ENCODE measurements around the gene P2RX5.
A peak's percentile ranks its signal among the peaks of the same experiment; 100 is the strongest.

The P2RX5 gene

GRCh38 chr17:3657874-3658783 lies 37.8 kb downstream of the P2RX5 start:
- no peak overlapping the region for H3K4me3 ChIP-seq (ENCODE audit: low read depth, low read length)

GRCh38 chr17:3657588-3657869 lies 38.4 kb downstream of the P2RX5 start:
- no peak overlapping the region for H3K4me3 ChIP-seq (ENCODE audit: low read depth, low read length)

DNA sequence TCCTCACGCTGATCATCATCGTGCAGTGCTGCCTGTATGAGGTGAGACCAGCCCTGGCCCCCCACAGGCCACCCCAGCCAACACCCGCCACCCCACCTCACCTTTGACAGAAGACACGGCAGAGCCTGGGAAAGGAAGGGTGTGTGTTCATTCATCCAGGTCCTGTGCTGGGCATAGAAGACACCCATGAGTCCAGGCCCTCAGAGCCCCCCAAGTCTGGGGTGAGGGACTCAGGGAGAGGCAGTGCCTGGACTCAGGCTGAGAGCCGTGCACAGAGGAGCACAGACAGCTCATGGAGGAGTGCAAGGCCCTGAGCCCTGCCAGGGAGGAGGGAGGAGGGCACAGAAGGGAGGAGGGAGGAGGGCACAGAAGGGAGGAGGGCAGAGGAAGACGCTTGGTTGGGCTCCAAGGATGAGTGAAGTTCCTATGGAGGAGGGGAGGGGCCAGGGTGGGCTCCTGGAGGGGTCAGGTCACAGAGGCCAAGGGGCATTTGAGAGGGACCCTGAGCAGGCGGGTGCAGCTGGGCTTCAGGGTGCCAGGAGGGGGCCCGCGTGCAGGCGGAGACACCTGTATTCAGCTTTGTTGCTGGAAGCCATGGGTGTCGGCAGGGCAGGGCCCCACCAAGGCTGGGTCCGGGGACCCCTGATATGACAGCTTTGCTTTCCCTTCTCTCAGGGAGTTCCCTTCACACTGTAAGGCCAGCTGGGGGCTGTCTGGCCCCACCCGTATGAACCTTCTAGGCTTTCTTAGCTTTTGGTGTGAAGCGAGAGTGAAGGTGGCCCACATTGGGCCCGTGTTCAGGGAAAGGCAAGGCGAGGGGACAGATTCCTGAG lies 39.0 kb downstream of the P2RX5 start:
- no peak overlapping the region for H3K4me3 ChIP-seq (ENCODE audit: low read depth, low read length)

GRCh38 chr17:3656353-3656752 lies 39.6 kb downstream of the P2RX5 start:
- H3K4me3 ChIP-seq (ENCODE audit: low read depth, low read length), result no peak overlapping the region

- no peak overlapping the region for H3K4me3 ChIP-seq (ENCODE audit: low read depth, low read length)
These were observed 40.2 kb downstream of the P2RX5 start for GRCh38 chr17:3655766-3656165.

DNA sequence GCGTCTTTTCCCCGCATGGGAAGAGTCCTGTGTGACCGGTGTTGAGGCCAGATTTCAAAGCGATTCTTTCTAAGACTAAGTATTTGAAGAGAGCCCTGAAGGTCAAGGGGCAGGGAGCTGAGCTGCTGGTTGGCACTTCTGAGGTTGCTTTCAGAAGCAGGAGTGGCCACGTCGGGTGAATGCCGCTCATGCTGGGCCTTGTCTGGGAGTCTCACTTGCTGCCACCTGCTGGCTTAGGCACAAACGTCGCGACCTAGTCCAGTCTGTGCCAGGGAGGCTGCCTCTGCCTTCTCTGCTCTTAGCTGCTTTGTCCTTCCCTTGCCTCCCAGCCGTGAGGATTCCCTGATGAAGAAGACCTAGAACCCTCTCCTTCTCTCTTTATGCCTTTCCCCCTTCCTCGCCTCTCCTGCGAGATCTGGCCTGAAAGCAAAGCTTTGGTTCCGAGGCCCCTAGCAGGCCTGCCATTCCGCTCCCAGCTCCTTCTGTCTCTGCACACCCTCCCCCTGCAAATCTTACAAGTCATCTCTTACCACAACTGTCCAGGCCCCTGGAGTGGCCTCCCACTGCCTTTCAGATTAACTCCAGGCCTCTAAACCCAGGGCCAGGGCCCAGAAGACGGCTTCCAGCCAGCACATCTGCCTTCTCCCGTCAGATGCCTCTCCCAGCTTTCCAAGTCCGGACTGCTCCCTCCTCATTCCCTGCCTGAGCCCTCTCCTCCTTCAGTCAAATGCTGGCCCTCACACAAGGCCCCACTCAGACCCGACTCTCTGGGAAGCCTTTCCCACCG lies 48.0 kb downstream of the P2RX5 start:
- no peak overlapping the region for H3K4me3 ChIP-seq (ENCODE audit: low read depth, low read length)

- no peak overlapping the region for H3K4me3 ChIP-seq (ENCODE audit: low read depth, low read length)
These were observed 48.7 kb downstream of the P2RX5 start for GRCh38 chr17:3647251-3647650.

- H3K4me3 ChIP-seq (ENCODE audit: low read depth, low read length), result no peak overlapping the region
These were observed 50.6 kb downstream of the P2RX5 start for GRCh38 chr17:3645310-3645709.

DNA sequence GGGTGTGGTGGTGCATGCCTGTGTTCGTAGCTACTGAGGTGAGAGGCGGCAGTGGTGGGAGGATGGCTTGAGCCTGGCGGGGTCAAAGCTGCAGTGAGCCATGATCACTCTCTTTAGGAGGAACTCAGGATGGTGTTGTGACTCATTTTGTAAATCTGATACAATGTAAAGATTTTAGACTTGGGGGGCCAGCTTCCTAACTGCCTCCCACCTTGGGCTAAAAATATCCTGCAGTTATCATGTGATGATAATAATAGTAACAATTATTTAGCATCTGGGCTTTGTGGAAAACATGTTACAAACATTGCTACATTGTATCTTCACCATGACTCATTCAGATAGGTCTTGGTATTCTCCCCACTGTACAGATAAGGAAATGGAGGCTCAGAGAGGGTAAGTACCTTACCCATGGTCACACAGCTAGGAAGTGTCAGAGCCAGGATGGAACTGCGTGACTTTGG lies 52.0 kb downstream of the P2RX5 start:
- no peak overlapping the region for H3K4me3 ChIP-seq (ENCODE audit: low read depth, low read length)

- no peak overlapping the region for H3K4me3 ChIP-seq (ENCODE audit: low read depth, low read length)
These were observed 54.1 kb downstream of the P2RX5 start for GRCh38 chr17:3641717-3642486.

- H3K4me3 ChIP-seq (ENCODE audit: low read depth, low read length), result no peak overlapping the region
These were observed 54.9 kb downstream of the P2RX5 start for GRCh38 chr17:3641014-3641413.

DNA sequence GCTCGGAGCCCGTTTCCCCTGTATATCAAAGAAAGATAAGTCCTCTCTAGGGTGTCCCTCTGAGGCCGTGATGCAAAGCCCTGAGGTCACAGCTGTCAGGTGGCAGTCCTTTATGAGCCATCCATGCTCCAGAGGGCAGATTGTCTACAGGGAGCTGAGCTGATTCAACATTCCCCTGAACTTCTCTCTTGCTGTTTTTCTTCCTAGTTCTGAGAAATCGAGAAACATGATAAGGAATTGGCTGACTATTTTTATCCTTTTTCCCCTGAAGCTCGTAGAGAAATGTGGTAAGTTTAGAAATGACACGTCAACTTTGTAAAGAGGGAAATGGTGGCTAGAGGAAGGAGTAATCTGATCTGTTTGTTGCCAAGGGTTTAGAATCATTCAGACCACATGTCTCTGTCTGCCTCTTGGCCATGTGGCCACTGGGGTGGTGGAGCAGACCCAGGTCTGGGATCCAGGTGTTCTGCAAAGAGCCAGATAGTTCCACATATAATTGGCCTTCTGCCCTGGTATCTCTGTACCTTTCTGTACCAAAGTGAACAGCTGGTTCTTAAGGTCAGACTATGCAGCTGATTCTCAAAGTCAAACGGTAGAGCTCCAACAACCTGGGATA lies 55.9 kb downstream of the P2RX5 start:
- H3K4me3 ChIP-seq (ENCODE audit: low read depth, low read length), result no peak overlapping the region

- H3K4me3 ChIP-seq (ENCODE audit: low read depth, low read length), result peak overlapping the region; percentile 84
These were observed 59.0 kb downstream of the P2RX5 start for GRCh38 chr17:3636908-3637373.

DNA sequence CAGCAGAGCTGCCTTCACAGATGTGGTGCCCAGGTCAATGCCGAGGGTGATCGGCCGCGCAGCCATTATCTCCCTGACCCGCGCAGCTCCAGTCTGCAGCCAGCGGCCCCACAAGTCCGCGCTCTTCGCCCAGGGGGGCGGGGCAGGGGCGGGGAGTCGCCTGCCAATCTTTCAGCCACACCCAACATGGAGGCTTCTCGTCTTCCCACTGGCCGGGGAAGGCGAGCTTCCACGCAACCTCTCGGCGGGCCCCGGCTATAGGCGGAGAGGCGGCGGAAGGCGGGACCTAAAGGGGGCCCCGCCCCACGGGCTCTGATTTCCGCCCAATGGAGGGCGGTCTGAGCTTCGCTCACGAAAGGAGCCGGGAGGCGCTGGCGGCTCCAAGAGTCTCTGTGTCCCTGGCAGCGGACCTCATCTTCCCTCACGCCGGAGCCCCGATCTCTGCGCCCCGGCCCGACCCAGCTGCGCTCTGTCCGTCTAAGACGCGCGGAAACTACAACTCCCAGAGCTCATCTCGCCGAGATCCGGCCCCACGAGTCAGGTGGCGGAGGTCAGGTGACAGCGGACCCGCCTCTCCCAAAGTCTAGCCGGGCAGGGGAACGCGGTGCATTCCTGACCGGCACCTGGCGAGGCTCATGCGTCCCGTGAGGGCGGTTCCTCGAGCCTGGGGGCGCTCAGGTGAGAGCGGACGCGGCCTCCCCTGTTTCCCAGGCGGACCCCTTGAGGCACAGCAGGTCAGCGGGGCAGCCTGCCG lies 59.6 kb downstream of the P2RX5 start, which contains the start of the genes CTNS and SHPK:
Gene CTNS, plus strand, starts transcription at position 607 of the 754 bp plus-strand sequence. CDS start 3,447 bp downstream, outside the sequence.
Gene SHPK, minus strand, starts transcription at position 97 of the 754 bp plus-strand sequence. Its CDS starts 31 bp downstream, at position 66.
- peak within 1 kb of the TSS; percentile 84 for H3K4me3 ChIP-seq (ENCODE audit: low read depth, low read length)

DNA sequence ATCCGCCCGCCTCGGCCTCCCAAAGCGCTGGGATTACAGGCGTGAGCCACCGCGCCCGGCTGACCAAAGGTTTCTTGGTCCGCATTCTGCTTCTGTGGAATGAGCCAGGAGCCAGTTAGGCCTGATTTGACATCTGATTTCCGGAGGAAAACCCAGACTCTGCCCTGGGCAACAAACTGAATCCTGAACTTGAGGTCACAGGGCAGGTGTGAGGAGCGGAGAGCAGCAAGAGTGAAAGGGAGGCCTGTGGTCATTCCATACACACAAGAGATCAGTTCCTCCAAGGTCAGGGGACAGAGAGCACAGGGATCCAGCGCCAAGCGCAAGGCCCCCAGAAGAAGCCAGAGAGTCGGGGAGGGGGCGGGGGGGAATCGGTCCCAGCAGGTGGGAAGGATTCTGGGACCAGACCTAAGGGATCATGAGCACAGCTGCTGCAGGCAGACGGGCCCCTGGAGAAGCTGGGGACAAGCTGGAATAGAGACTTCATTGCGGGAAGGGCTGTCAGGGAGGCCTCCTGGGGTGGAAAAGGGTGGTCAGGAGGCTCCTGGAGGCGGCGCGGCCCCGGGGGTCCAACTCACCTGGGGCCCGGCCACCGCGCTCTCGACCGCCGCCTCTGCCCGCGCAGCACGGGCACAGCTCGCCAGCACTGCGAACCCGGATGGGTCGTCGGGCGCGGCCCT lies 60.3 kb downstream of the P2RX5 start:
- peak overlapping the region; percentile 84 for H3K4me3 ChIP-seq (ENCODE audit: low read depth, low read length)

GRCh38 chr17:3632287-3632686 lies 63.7 kb downstream of the P2RX5 start:
- H3K4me3 ChIP-seq (ENCODE audit: low read depth, low read length), result no peak overlapping the region

DNA sequence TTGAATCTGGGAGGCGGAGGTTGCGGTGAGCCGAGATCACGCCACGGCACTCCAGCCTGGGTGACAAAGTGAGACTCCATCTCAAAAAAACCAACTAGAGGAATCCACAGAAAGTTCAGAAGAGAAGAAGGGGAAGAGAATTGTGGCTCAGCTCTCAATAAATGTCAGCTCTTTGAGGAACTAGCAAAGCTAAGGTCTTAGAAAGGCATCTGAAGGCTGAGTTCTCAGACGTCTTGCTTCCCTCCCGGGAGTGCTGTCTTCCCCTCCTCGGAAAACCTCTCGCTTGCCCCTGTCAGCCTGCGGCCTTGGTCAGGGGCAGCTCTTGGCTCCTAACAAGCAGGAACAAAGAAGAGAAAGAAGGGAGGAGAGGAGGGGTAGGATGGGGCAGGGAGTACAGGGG lies 65.2 kb downstream of the P2RX5 start:
- no peak overlapping the region for H3K4me3 ChIP-seq (ENCODE audit: low read depth, low read length)

- no peak overlapping the region for H3K4me3 ChIP-seq (ENCODE audit: low read depth, low read length)
These were observed 68.2 kb downstream of the P2RX5 start for GRCh38 chr17:3627769-3628167.
